Mucosa of descending colon (tissue), 3 donors: ENCODE measurements around the gene HDAC4. TPM values are rescaled to one million over a fixed set of nuclear protein-coding genes. Genes with fewer than 3 reads are reported as not detected.

ENCODE experiments used
- ATAC-seq: fragments of 200-7000 bp; cut with Tn5 transposase; one replicate; pipeline ENCODE4 v1.9.1; 2020; ENCODE audit warnings: mild to moderate bottlenecking, moderate library complexity
- DNase-seq, 3 donors: peaks; one replicate each; pipeline ENCODE4 v3.0.0-alpha.2; 2020
- H3K36me3 ChIP-seq: fragments of 200-600 bp; one replicate; pipeline ENCODE4 v1.8.0; 2021; ENCODE audit warnings: low read depth, mild to moderate bottlenecking
- H3K4me1 ChIP-seq: fragments of 200-600 bp; one replicate; pipeline ENCODE4 v1.8.0; 2021; ENCODE audit warnings: low read depth, mild to moderate bottlenecking
- H3K4me3 ChIP-seq: fragments of 200-600 bp; one replicate; pipeline ENCODE4 v1.8.0; 2021; ENCODE audit warnings: mild to moderate bottlenecking
- H3K9me3 ChIP-seq: fragments of 200-600 bp; one replicate; pipeline ENCODE4 v1.8.0; 2021; ENCODE audit warnings: mild to moderate bottlenecking
- CTCF ChIP-seq: fragments of 200-600 bp; IDR thresholded peaks from one replicate; pipeline ENCODE4 v1.8.0; 2022; ENCODE audit warnings: antibody characterized with exemption, mild to moderate bottlenecking
- intact Hi-C, 2 donors: fragments of 100-400 bp; cut with DNase I in 1 of 2; cut with micrococcal nuclease in 1 of 2; formaldehyde crosslinking; loops; one replicate each; pipeline versions ENCODE4 v1.11.0 to v1.11.1; 2022; cut with DNase I, micrococcal nuclease
- total RNA-seq, 3 donors: library from RNA; stranded (reverse); fragmentation: NEBNext Ultra II Directional in 2 of 3; extraction: Animal tissue kit (Norgen Biotek cat#: 25700) in 2 of 3; gene quantifications; one replicate each; pipeline versions ENCODE4 v1.2.1 to v1.2.4, GENCODE V29; 2021 to 2023
- donor health status: DM: no; HTN: no; CAD: no; lungs with moderate emphysema.
- donor health status: DM: no; HTN: no; CAD: no.
- donor health status: DM: no; HTN: yes; CAD: no.

The HDAC4 gene
- total RNA-seq, 3 donors from 2014 or later, result 41.4 to 147 (median 44.0) TPM

- ATAC-seq (no peak), DNase-seq (no peak)
- Histone ChIP-seq H3K4me3 (no peak overlapping the region), H3K36me3 (no peaks in the 10 kb centered on the region), H3K9me3 (no peaks in the 10 kb centered on the region), H3K4me1 (no peaks in the 10 kb centered on the region)
- TF ChIP-seq CTCF, result no peak
- intact Hi-C loops, result no loop called here
Observed at GRCh38 chr2:239438995-239439753, 38.4 kb upstream of the HDAC4 start.

DNA sequence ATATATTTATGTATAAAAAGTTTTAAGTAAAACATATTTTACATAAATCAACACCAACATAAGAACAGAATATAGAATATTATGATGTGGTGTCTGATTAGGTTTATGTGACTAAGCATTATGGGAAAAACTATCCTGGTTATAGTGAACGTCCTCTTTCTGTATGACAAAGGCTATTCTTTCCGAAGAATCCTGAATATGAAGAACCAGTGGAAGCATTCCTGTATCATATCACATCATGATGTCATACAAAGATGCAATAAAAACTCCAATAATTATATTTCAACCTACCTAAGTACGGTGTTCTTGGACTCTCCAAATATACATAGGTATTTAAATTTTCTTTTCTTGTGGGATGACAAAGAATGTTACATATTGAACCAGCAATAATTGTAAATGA lies 37.5 kb upstream of the HDAC4 start:
- intact Hi-C loops, result no loop called here
- Histone ChIP-seq H3K4me1 (no peaks in the 10 kb centered on the region), H3K4me3 (no peak overlapping the region), H3K36me3 (no peaks in the 10 kb centered on the region), H3K9me3 (no peaks in the 10 kb centered on the region)
- no peak for TF ChIP-seq CTCF
- ATAC-seq (no peak), DNase-seq (no peak)

- Histone ChIP-seq H3K4me3 (no peak overlapping the region), H3K36me3 (no peaks in the 10 kb centered on the region), H3K4me1 (no peaks in the 10 kb centered on the region), H3K9me3 (no peaks in the 10 kb centered on the region)
- TF ChIP-seq CTCF, result no peak
- intact Hi-C loops, result no loop called here
- ATAC-seq (no peak), DNase-seq (no peak)
Observed at GRCh38 chr2:239436669-239437335, 36.0 kb upstream of the HDAC4 start.

DNA sequence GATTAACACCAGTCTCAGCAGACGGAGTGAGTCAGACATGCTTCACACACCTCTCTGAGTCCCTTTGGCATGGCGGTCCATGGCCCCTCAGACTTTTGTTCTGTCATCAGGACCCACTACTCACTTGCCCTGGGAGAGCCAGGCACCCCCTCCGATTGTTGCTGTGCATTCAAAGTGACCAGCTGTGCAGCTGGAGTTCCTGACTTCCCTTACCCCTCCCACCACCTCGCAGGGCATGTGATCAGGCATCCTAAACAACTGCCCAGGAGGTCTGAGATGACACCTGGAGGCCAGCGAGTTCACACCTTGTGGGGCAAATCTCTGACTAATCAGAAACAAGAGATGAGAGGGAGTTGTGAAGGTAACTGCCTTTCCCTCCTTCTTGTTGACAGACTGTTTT lies 35.3 kb upstream of the HDAC4 start:
- intact Hi-C loops, result no loop called here
- DNase-seq (no peak), ATAC-seq (no peak)
- Histone ChIP-seq H3K36me3 (no peaks in the 10 kb centered on the region), H3K4me3 (no peak overlapping the region), H3K9me3 (no peaks in the 10 kb centered on the region), H3K4me1 (no peaks in the 10 kb centered on the region)
- TF ChIP-seq CTCF, result no peak

DNA sequence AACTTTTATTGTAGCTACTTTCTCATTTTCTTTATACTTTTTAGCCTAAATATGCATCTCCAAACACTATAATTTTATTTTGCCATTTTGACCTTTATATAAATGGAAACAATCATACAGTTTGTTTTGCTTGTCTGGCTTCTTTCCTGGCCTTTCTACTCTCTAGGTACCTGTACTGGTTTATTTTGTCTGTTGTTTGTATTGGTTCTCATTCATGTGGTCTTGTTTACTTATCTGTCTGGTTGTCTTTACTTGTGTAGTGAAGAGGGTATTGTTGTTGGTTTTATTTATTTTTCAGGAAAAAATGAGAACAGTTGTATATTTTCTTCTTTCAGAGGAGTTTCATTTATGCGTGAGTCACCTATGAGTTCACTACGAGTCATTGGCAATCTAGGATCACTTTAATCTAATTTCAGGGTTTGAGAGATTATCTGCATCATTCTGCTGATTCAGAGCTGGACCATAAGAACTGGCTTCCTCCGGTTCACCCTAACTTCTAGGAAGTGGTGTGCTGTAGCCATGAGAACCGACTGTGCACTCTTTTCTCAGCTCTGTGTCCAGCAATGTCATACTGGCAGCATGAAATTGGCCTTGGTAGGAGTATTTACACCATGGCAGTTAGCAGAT lies 33.1 kb upstream of the HDAC4 start:
- TF ChIP-seq CTCF, result no peak
- no peak overlapping the region for H3K4me3 ChIP-seq
- no peaks in the 10 kb centered on the region for H3K9me3 ChIP-seq
- no peaks in the 10 kb centered on the region for H3K36me3 ChIP-seq
- ATAC-seq (no peak), DNase-seq (no peak)
- intact Hi-C loops, result no loop called here
- H3K4me1 ChIP-seq, result no peaks in the 10 kb centered on the region
